Right lobe of liver (tissue), 6 donors: ENCODE results near the gene RXFP3. TPM values are rescaled to one million over a fixed set of nuclear protein-coding genes. Genes with fewer than 3 reads are reported as not detected.

Experiments used
- ATAC-seq, 4 donors: fragments of 200-7000 bp; cut with Tn5 transposase; one replicate each; pipeline ENCODE4 v1.9.1; 2020; ENCODE audit warnings: mild to moderate bottlenecking in 4 of 4, moderate library complexity in 4 of 4
- DNase-seq, 3 donors: peaks; one replicate each; pipeline ENCODE4 v3.0.0-alpha.2; 2020
- H3K27ac ChIP-seq, 3 donors: fragments of 200-600 bp; one replicate each; pipeline ENCODE4 v1.8.0; 2022
- H3K27me3 ChIP-seq, 2 donors: fragments of 200-600 bp; one replicate each; pipeline ENCODE4 v1.8.0; 2022
- H3K36me3 ChIP-seq, 4 donors: fragments of 200-600 bp; sonication (generic) in 1 of 4; one replicate each; pipeline versions ENCODE4 v1.5.1 to v1.8.0; 2017 to 2022; ENCODE audit warnings: control low read depth in 1 of 4
- H3K4me1 ChIP-seq, 4 donors: fragments of 200-600 bp; sonication (generic) in 1 of 4; one replicate each; pipeline versions ENCODE4 v1.5.1 to v1.8.0; 2017 to 2022; ENCODE audit warnings: control low read depth in 1 of 4
- H3K4me3 ChIP-seq, 3 donors: fragments of 200-600 bp; one replicate each; pipeline ENCODE4 v1.8.0; 2022
- H3K9me3 ChIP-seq, 4 donors: fragments of 200-600 bp; sonication (generic) in 1 of 4; one replicate each; pipeline versions ENCODE4 v1.5.1 to v1.8.0; 2017 to 2022; ENCODE audit warnings: control low read depth in 1 of 4
- CTCF ChIP-seq, 4 donors: fragments of 200-600 bp in 3 of 4; fragments of 450-650 bp in 1 of 4; IDR thresholded peaks; one replicate each; pipeline versions ENCODE4 v1.5.1 to v1.8.0; 2016 to 2022; ENCODE audit warnings: antibody characterized with exemption in 4 of 4, mild to moderate bottlenecking in 2 of 4
- POLR2A ChIP-seq: fragments of 450-650 bp; IDR thresholded peaks from one replicate; pipeline ENCODE4 v1.6.1; 2017; ENCODE audit warnings: antibody characterized with exemption, mild to moderate bottlenecking
- WGBS: methylation state at CpG from one replicate; pipeline ENCODE4 v1.1.6; 2018; ENCODE audit warnings: low coverage, low lambda C conversion rate; ENCODE audit not compliant: insufficient coverage; ENCODE audit errors: missing lambda C conversion rate; 5-methylcytosine and 5-hydroxymethylcytosine counted together
- intact Hi-C, 2 donors: fragments of 100-400 bp; cut with DNase I; formaldehyde crosslinking; loops; one replicate each; pipeline versions ENCODE4 v1.11.2 to v1.14.1; 2022
- small RNA-seq, 2 experiments: library from RNA; depleted of rRNA; stranded (forward); fragments of <200 nt; gene quantifications; one replicate each; pipeline ENCODE3, GENCODE V24; 2016
- total RNA-seq, 6 experiments: library from RNA; depleted of rRNA in 2 of 6; stranded (reverse); fragments of >200 nt in 2 of 6; fragmentation: NEBNext Ultra II Directional in 3 of 6; extraction: Animal tissue kit (Norgen Biotek cat#: 25700) in 3 of 6; gene quantifications; one replicate each; pipeline versions ENCODE4 v1.1.0 to v1.2.4, GENCODE V29; 2016 to 2023
- donor health status: DM: no; HTN: yes; CAD: no.
- donor health status: DM: no; HTN: no; CAD: no.
- donor health status: DM: no; HTN: no; CAD: no.
- donor health status: DM: no; HTN: yes; CAD: no.
- donor health status: DM: no; HTN: yes; CAD: no.

The RXFP3 gene
- total RNA-seq, 6 experiments from 2014 or later: not detected

- peaks cover 0 to 15% (median 3%) of the 10 kb centered on the region in 4 donors for H3K4me1 ChIP-seq
- no peak for DNase-seq
- no peak for TF ChIP-seq POLR2A
- no peak for TF ChIP-seq CTCF (IDR thresholded peaks at IDR 0.05)
- intact Hi-C loops: no loop called here
- peaks cover 0 to 29% (median 9%) of the 10 kb centered on the region in 4 donors for H3K36me3 ChIP-seq
- no peaks in the 10 kb centered on the region for H3K9me3 ChIP-seq
- H3K4me3 ChIP-seq: no peak within 1 kb of the TSS
- ATAC-seq: peak in 2 of 4 donors; percentile 18 to 25
- 77% methylated on average over 7 of the region's 7 CpGs for WGBS
- H3K27ac ChIP-seq: no peak within 1 kb of the TSS
- H3K27me3 ChIP-seq: no peaks in the 10 kb centered on the region
Measured at GRCh38 chr5:33984671-33985124, 48.5 kb downstream of the RXFP3 start, which contains the start of gene SLC45A2. TSS of gene SLC45A2 (minus strand) at chr5:33984693. CDS start at chr5:33984583, 110 bp downstream.

GRCh38 chr5:33985447-33985846 lies 49.3 kb downstream of the RXFP3 start:
- WGBS: 95% methylated on average over 6 of the region's 6 CpGs
- ATAC-seq: no peak
- no peak for DNase-seq
- Histone ChIP-seq H3K36me3 (peaks cover 0 to 29% (median 9%) of the 10 kb centered on the region in 4 donors), H3K4me1 (peaks cover 0 to 15% (median 3%) of the 10 kb centered on the region in 4 donors), H3K9me3 (no peaks in the 10 kb centered on the region), H3K27me3 (no peaks in the 10 kb centered on the region), H3K27ac (no peak overlapping the region), H3K4me3 (no peak overlapping the region)
- intact Hi-C loops: no loop called here
- no peak for TF ChIP-seq CTCF (IDR thresholded peaks at IDR 0.05)
- TF ChIP-seq POLR2A: no peak

Small RNAs within 50 kb of the gene (small RNA-seq; reads per million reads assigned to genes)
- gene RNU6-923P: 0 reads per million in 2 experiments

Other genes starting within 250 kb of the RXFP3 start
- 1 to 10 TPM; 1.1 to 3.9 (median 1.7) TPM for gene ADAMTS12, start 44.4 kb upstream of the RXFP3 start, total RNA-seq
- gene SLC45A2, start 48.3 kb downstream of the RXFP3 start, total RNA-seq: 1 to 10 TPM in 1 of 6 experiments, under 1 TPM in 5; 0.20 to 2.3 (median 0.37) TPM
- 10 to 100 TPM; 28.7 to 62.4 (median 41.9) TPM for gene AMACR, start 71.7 kb downstream of the RXFP3 start, total RNA-seq
- gene C1QTNF3, start 106.8 kb downstream of the RXFP3 start, total RNA-seq: 1 to 10 TPM; 1.5 to 7.7 (median 3.1) TPM